Activated CD4-positive, CD25-positive, alpha-beta regulatory T cell treated with anti-CD3 and anti-CD28 coated beads, Interleukin-2, amount 50 U/mL, for 72 hours (primary cell): ENCODE data around the gene TPD52L1.
"Not testable (repeated sequence)": the region's sequence is repeated elsewhere in the genome, so short reads cannot be mapped to it uniquely, and the experiment has no call there.

Experiments used
- DNase-seq: peaks from one replicate; pipeline ENCODE4 v3.0.0; 2021

Gene TPD52L1, protein sequence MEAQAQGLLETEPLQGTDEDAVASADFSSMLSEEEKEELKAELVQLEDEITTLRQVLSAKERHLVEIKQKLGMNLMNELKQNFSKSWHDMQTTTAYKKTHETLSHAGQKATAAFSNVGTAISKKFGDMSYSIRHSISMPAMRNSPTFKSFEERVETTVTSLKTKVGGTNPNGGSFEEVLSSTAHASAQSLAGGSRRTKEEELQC

DNA sequence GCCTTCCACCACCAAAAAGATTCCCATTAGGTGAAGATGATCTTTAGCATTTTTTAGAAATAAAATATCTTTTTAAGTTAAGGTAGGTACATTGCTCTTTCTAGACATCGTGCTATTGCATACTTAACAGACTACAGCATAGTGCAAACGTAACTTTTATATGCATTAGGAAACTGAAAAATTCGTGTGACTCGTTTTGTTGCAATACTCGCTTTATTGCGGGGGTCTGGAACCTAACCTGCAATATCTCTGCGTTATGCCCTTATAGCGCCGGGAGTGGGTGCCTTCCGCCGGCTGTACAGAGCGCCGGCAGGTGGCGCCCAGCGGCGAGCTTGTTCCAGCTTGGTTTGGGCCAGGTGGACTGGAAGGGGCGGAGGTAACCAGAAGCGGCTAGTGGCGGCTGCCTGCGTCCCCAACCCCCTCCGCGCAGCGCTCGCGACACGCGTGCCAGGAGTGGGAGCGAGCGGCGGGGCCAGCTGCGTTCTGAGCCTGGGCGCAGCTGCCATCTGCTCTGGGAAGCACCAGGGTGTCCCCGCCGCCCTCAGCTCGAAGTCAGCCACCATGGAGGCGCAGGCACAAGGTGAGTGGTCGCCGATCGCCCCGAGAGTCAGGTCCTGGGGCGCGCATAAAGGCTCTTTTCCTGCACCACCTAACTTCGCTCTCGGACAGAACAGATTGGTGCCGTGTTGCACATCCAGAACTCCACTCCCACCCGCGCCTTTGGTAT, at the start of gene TPD52L1:
TSS of gene TPD52L1 (plus strand) at position 383 of the 727 bp plus-strand sequence. CDS start at position 562, 179 bp downstream.
- peak; percentile 55 for DNase-seq

DNA sequence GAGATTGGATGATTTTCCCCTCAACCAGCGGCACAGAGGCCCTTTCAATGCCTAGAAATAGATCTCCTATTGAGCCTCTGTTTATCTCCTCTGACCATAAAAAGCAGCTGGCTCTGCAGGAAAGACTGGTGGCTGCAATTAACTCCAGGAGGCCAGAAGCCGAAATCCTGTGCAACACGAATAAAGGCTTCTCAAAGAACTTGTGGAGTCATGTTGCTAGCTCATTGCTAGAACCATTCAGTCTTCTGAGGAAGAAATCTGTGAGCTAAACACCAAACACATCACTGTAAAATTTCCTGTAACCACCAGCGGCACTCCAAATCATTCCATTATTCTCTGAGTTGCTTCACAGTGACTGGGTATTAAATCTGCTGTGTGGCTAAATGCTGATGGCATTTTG, 49.1 kb upstream of the TPD52L1 start:
- DNase-seq, result no peak

GRCh38 chr6:125107048-125107447, 46.5 kb upstream of the TPD52L1 start:
- no peak for DNase-seq

- no peak for DNase-seq
Observed at GRCh38 chr6:125107896-125108295, 45.7 kb upstream of the TPD52L1 start.

DNA sequence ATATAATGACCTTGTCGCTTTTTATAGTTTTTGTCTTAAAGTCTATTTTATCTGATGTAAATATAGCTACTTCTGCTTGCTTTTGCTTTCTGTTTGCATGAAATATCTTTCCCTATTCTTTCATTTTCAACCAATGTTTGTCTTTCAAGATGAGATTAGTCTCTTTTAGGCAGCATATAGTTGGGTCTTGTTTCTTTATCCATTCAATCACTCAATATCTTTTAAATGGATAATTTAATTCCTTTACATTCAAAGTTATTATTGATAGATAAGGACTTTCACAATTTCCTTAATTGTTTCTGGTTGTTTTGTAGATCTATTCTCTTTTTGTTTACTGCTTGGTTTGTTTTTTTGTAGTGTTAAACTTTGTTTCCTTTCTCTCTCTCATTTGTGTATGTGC, 43.5 kb upstream of the TPD52L1 start:
- DNase-seq, result no peak

- DNase-seq, result no peak
Observed at GRCh38 chr6:125111219-125111983, 42.2 kb upstream of the TPD52L1 start.

DNA sequence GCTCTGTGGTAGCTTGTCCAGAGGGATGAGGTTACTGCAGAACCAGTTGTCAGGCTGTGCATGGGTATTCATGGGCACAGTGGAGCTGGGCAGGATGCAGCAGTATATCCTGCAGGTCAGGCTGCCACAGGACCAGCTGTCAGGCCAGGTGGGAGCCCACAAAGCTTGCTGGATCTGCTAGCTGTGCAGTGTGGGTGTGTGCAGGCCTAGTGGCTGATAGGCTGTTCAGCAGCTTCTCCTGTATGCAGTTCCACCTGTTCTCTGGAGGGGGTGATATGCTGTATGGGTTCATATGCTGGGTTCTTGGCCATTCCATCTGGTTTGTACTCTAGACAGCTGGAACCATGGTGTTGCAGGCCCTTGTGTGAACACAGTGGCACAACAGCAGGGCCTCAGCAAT, 40.6 kb upstream of the TPD52L1 start:
- no peak for DNase-seq

GRCh38 chr6:125114248-125114858, 39.2 kb upstream of the TPD52L1 start:
- DNase-seq, result no peak

DNA sequence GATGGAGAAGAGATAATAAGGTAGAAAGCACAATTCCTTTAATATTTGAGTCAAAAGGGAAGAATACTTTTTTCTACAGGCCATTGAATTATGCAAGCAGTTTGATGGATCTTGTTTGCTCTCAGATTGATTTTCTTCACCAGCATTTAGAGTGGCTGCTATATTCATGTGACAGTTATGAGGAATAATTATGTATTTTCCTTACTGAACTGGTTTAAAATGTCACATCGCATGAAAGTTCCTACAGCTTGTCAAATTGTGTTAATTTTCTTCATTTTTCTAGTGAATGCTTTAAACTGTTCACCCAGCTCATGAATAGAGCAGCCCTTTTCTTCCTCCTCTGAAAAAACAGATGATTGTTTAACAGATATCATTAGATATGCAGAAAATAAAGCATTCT, 37.4 kb upstream of the TPD52L1 start:
- no peak for DNase-seq

DNA sequence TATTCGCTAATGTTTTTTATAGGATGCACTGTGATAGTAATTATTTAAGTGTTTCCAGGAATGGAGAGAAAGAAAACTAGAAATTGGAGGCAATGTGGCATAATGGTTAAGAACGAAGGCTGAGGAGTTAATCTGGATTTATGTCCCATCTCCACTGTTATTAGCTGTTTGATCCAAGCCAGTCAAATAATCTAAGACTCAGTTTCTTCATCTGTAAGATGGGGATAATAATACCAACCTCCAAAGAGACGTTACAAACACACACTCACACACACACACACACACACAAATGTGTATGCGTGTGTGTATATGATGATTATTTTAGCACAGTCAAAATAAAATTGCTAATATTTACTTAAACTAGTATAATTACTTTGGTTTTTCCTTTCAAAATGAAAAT, 36.9 kb upstream of the TPD52L1 start:
- DNase-seq, result no peak

- DNase-seq, result no peak
Observed at GRCh38 chr6:125117818-125118217, 35.8 kb upstream of the TPD52L1 start.

GRCh38 chr6:125120054-125120590, 33.5 kb upstream of the TPD52L1 start:
- DNase-seq, result no peak

GRCh38 chr6:125121894-125122293, 31.7 kb upstream of the TPD52L1 start:
- no peak for DNase-seq

DNA sequence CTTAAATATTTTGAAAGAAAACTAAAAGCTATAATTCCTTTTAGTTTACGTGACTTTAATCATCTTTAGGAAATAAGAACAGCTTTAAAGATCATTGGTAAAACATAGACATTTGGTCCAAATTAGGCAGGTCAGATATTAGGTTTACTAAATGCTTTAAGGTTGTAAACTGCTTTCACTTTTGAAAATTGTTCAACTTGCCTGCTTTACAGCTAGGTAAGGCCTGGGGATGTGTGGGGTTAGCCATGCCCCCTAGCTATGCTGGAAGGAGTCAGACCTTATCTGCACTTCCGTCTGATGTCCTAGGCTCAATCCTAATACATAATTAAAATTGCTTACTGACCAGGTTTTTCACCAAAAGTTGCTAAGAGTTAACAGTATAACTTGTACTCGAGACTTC, 30.5 kb upstream of the TPD52L1 start:
- DNase-seq, result no peak

DNA sequence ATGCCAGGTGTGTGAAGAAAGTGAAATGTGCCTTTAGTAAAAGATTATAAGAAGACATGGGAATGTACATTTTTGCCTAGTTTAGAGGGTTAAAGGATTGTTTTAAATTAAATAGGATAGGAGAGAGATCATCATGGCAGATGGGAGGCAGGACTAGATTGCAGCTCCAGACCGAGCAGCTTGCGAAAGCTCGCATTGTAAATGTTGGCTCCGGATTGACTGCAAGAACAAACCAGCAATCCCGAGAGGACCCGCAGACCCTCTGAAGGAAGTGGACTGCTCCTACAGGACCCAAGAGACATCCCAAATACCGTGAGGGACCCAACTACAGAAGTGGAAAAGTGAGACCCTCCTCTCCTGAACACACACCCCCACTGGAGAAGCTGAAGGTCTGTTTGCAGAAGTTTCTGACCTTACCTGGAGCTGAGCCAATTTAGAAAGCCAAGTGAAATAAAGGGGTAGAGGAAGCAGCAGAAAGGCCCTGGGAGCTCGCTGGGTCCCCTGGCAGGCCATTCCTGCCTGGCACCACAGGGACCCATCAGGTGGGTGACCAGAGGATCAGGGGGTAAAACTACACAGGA, 30.0 kb upstream of the TPD52L1 start:
- no peak for DNase-seq

- DNase-seq, result no peak
Observed at GRCh38 chr6:125124049-125124669, 29.4 kb upstream of the TPD52L1 start.

- DNase-seq, result not testable (repeated sequence)
Observed at GRCh38 chr6:125125856-125126255, 27.7 kb upstream of the TPD52L1 start.

- no peak for DNase-seq
Observed at GRCh38 chr6:125129354-125129753, 24.2 kb upstream of the TPD52L1 start.

- no peak for DNase-seq
Observed at GRCh38 chr6:125132058-125132457, 21.5 kb upstream of the TPD52L1 start.

DNA sequence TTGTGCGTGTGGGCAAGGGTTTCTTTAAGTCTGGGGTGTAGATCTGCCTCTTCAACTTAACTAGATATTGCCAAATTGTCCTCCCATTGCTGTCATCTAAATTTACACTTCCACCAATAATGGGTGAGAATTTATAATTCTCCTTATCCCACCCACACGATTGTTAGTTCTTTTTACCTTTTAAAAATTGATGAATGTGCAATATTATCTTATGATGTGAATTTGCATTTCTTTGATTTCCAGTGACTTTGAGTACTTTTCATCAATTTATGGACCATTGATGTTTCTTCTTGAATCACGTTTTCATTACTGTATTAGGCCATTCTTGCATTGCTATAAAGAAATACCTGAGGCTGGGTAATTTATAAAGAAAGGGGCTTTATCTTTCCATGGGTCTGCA, 17.2 kb upstream of the TPD52L1 start:
- DNase-seq, result no peak

DNA sequence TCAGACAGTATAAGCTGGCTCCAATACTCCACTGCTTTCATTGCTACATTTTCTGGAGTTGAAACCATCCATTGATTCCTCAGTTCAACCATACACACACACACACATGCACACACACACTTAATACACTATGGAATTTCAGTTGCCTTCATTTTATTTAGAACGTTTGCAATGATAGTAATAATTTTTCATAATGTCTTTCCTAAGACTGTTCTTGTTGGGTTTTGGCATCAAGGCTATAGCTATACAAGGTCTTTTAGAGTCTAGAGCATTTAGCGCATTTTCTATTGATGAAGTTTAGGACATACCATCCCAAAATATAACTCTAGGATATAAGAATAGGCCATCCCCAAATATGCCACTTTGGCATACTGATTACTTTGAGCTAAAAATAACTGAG, 15.5 kb upstream of the TPD52L1 start:
- DNase-seq, result no peak

DNA sequence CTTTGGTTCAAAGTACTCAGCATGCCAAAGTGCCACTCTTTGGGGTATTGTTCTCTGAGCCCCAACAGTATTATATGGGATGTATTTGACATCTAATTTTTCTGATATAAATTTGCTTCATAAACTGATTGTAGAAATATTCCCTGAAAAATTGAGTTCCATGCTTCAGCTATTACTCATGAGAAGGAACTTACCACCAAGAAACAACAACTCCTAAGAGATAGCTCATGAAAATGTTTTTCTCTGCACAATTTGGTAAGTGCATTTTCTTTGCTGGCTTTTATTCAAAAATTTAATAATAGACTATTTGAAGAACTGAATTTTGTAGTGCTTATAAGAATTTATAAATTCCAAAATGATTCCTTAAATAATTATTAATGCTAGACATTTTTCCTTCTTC, 12.8 kb upstream of the TPD52L1 start:
- DNase-seq, result no peak
